SK-N-SH (cell line): ENCODE results near the gene HECW1. TPM values are rescaled to one million over a fixed set of nuclear protein-coding genes. Genes with fewer than 3 reads are reported as not detected.

Experiments used
- CTCF ChIA-PET: fragments of 300-600, 350-600 bp; formaldehyde crosslinking; extraction: SDS; loops from one replicate; lab custom pipeline; 2021; lab: Yijun Ruan, JAX
- POLR2A ChIA-PET: fragments of 350-600 bp; sonication (Branson Sonifier 250); formaldehyde crosslinking; extraction: SDS; loops from one replicate; lab custom pipeline; 2020; ENCODE audit warnings: antibody characterized with exemption, inconsistent platforms; lab: Yijun Ruan, JAX
- DNase-seq: peaks from one replicate; pipeline ENCODE4 v3.0.0; 2012
- H2AFZ ChIP-seq: fragments of 200-600 bp; sonication (generic); 2 replicates; pipeline ENCODE4 v1.8.1; 2016; ENCODE audit warnings: antibody characterized with exemption, mild to moderate bottlenecking, low read depth
- H3F3A ChIP-seq: fragments of 200-600 bp; sonication (generic); replicated peaks from 2 replicates; pipeline ENCODE3; 2016; ENCODE audit warnings: antibody characterized with exemption, mild to moderate bottlenecking; ENCODE audit not compliant: insufficient read depth
- H3K27ac ChIP-seq, 2 experiments: fragments of 200-500 bp in 1 of 2; fragments of 200-600 bp in 1 of 2; sonication (Bioruptor generic) in 1 of 2; sonication (generic), shearing (Covaris generic) in 1 of 2; 2 replicates each; pipeline versions ENCODE4 v1.5.1 to v1.6.1; 2014 to 2016; ENCODE audit warnings: low read depth in 2 of 2, inconsistent platforms in 1 of 2, low read length in 1 of 2, mild to moderate bottlenecking in 1 of 2, mixed read lengths in 1 of 2
- H3K27me3 ChIP-seq: fragments of 200-600 bp; sonication (generic), shearing (Covaris generic); 2 replicates; pipeline ENCODE4 v1.6.1; 2016; ENCODE audit warnings: mixed run types; ENCODE audit not compliant: insufficient read depth
- H3K36me3 ChIP-seq, 2 experiments: fragments of 200-500 bp in 1 of 2; fragments of 200-600 bp in 1 of 2; sonication (Bioruptor generic) in 1 of 2; sonication (generic) in 1 of 2; replicated peaks in 1 of 2; 2 replicates each; pipeline versions ENCODE3 to v1.5.1; 2014 to 2016; ENCODE audit warnings: low read length in 1 of 2, mild to moderate bottlenecking in 1 of 2; ENCODE audit not compliant: insufficient read depth in 2 of 2, control insufficient read depth in 1 of 2
- H3K4me1 ChIP-seq, 2 experiments: fragments of 200-500 bp in 1 of 2; fragments of 200-600 bp in 1 of 2; sonication (Bioruptor generic) in 1 of 2; sonication (generic), shearing (Covaris generic) in 1 of 2; 2 replicates each; pipeline versions ENCODE4 v1.5.1 to v1.6.1; 2014 to 2016; ENCODE audit warnings: low read depth in 1 of 2, low read length in 1 of 2, mixed run types in 1 of 2; ENCODE audit not compliant: insufficient read depth in 2 of 2, control insufficient read depth in 1 of 2
- H3K4me2 ChIP-seq: fragments of 200-600 bp; sonication (generic), shearing (Covaris generic); 2 replicates; pipeline ENCODE4 v1.6.1; 2017; ENCODE audit warnings: mixed run types
- H3K4me3 ChIP-seq, 2 experiments: fragments of 200-500 bp in 1 of 2; fragments of 200-600 bp in 1 of 2; sonication (Bioruptor generic) in 1 of 2; sonication (generic), shearing (Covaris generic) in 1 of 2; 2 replicates each; pipeline versions ENCODE4 v1.5.1 to v1.8.1; 2014 to 2016; ENCODE audit warnings: low read depth in 2 of 2, inconsistent platforms in 1 of 2, low read length in 1 of 2, mild to moderate bottlenecking in 1 of 2, mixed read lengths in 1 of 2, moderate library complexity in 1 of 2
- H3K79me2 ChIP-seq: fragments of 200-600 bp; sonication (generic); 2 replicates; pipeline ENCODE4 v1.8.1; 2017; ENCODE audit warnings: mild to moderate bottlenecking; ENCODE audit not compliant: insufficient read depth
- H3K9ac ChIP-seq: fragments of 200-600 bp; sonication (generic); 2 replicates; pipeline ENCODE4 v1.6.1; 2017; ENCODE audit warnings: mixed run types
- H3K9me2 ChIP-seq: fragments of 200-600 bp; sonication (generic); 2 replicates; pipeline ENCODE4 v1.6.1; 2017; ENCODE audit warnings: mixed run types
- H3K9me3 ChIP-seq: fragments of 200-600 bp; sonication (generic); 2 replicates; pipeline ENCODE4 v1.6.1; 2017; ENCODE audit warnings: mixed run types, mild to moderate bottlenecking, moderate library complexity
- H4K20me1 ChIP-seq: fragments of 200-600 bp; sonication (generic); 2 replicates; pipeline ENCODE4 v1.6.1; 2017; ENCODE audit warnings: mild to moderate bottlenecking, mixed run types; ENCODE audit not compliant: insufficient read depth
- CHD2 ChIP-seq: fragments of 150-350 bp; IDR thresholded peaks from 2 replicates; pipeline ENCODE4 v1.6.1; 2018; ENCODE audit warnings: low read length; ENCODE audit not compliant: partially characterized antibody
- ELF1 ChIP-seq: IDR thresholded peaks from 2 replicates; pipeline ENCODE4 v1.4.0; 2012
- EP300 ChIP-seq, 2 experiments: IDR thresholded peaks; 2 replicates each; pipeline versions ENCODE4 v1.4.0 to v1.6.1; 2012; ENCODE audit warnings: borderline replicate concordance in 1 of 2, low read depth in 1 of 2, low read length in 1 of 2
- FOXJ3 ChIP-seq: sonication (generic); formaldehyde crosslinking; IDR thresholded peaks from 2 replicates; pipeline ENCODE4 v1.5.1; 2020; ENCODE audit warnings: mild to moderate bottlenecking, missing genetic modification reagents
- GABPA ChIP-seq: IDR thresholded peaks from 2 replicates; pipeline ENCODE4 v1.4.0; 2012; ENCODE audit warnings: low read depth, mild to moderate bottlenecking
- JUND ChIP-seq: IDR thresholded peaks from 2 replicates; pipeline ENCODE4 v1.4.0; 2012
- MAX ChIP-seq: IDR thresholded peaks from 2 replicates; pipeline ENCODE4 v1.4.0; 2012; ENCODE audit warnings: low read depth
- MEF2A ChIP-seq: IDR thresholded peaks from 2 replicates; pipeline ENCODE4 v1.4.0; 2012; ENCODE audit warnings: low read depth, borderline replicate concordance
- NFIC ChIP-seq: IDR thresholded peaks from 2 replicates; pipeline ENCODE4 v1.4.0; 2012; ENCODE audit warnings: borderline replicate concordance
- PBX3 ChIP-seq: IDR thresholded peaks from 2 replicates; pipeline ENCODE4; 2012
- RAD21 ChIP-seq: IDR thresholded peaks from 2 replicates; pipeline ENCODE4 v1.6.1; 2012; ENCODE audit warnings: mild to moderate bottlenecking, low read length
- RCOR1 ChIP-seq: fragments of 150-350 bp; IDR thresholded peaks from 2 replicates; pipeline ENCODE4 v1.6.1; 2017; ENCODE audit warnings: antibody characterized with exemption, low read length
- REST ChIP-seq: IDR thresholded peaks from 2 replicates; pipeline ENCODE4 v1.6.1; 2012; ENCODE audit warnings: mild to moderate bottlenecking, low read depth, low read length, moderate library complexity
- RXRA ChIP-seq: IDR thresholded peaks from 2 replicates; pipeline ENCODE4 v1.4.0; 2012; ENCODE audit warnings: low read depth, mild to moderate bottlenecking, borderline replicate concordance
- SIN3A ChIP-seq: IDR thresholded peaks from 2 replicates; pipeline ENCODE4 v1.6.1; 2012; ENCODE audit warnings: low read depth, mild to moderate bottlenecking, low read length, moderate library complexity, borderline replicate concordance
- TAF1 ChIP-seq: IDR thresholded peaks from 2 replicates; pipeline ENCODE4 v1.6.1; 2012; ENCODE audit warnings: low read depth, mild to moderate bottlenecking, low read length, moderate library complexity, borderline replicate concordance
- USF1 ChIP-seq: IDR thresholded peaks from 2 replicates; pipeline ENCODE4 v1.4.0; 2012; ENCODE audit warnings: low read depth, borderline replicate concordance
- USF2 ChIP-seq: fragments of 150-350 bp; IDR thresholded peaks from 2 replicates; pipeline ENCODE4 v1.6.1; 2017; ENCODE audit warnings: antibody characterized with exemption, low read length, low read depth, borderline replicate concordance
- YY1 ChIP-seq: IDR thresholded peaks from 2 replicates; pipeline ENCODE4 v1.4.0; 2012; ENCODE audit warnings: low read depth, mild to moderate bottlenecking
- ZBTB33 ChIP-seq: IDR thresholded peaks from 2 replicates; pipeline ENCODE4 v1.4.0; 2012; ENCODE audit warnings: low read depth, borderline replicate concordance
- polyA plus RNA-seq, 3 experiments: library from polyadenylated mRNA; depleted of rRNA; stranded (reverse); fragments of >200 nt; gene quantifications; 2 replicates each; pipeline ENCODE4 v1.2.3, GENCODE V29; 2012

The HECW1 gene
- polyA plus RNA-seq, 1 of the 3 experiments (the other 2 are of a cell fraction), result not detected

- POLR2A ChIA-PET, result no interaction called here
- Histone ChIP-seq H3K9me2 (no peaks in the 10 kb centered on the region), H3K9me3 (no peaks in the 10 kb centered on the region)
- TF ChIP-seq JUND (no peak), ELF1 (no peak), REST (no peak), EP300 (IDR thresholded peaks at IDR 0.05; ENCODE audit: borderline replicate concordance in 1 of 2, low read depth in 1 of 2, low read length in 1 of 2) (no peak), SIN3A (no peak), NFIC (no peak), PBX3 (no peak), GABPA (no peak), TAF1 (no peak), ZBTB33 (no peak), RCOR1 (no peak), CHD2 (no peak), USF1 (no peak), MEF2A (no peak), RXRA (no peak), FOXJ3 (CRISPR knock-in tag) (no peak), YY1 (no peak), MAX (no peak), USF2 (no peak), RAD21 (no peak)
- TF ChIP-seq, all 33 proteins: peak for 0
- no peaks in the 10 kb centered on the region for H3K36me3 ChIP-seq
- CTCF ChIA-PET, result interaction anchor here (1.2 to 2.8 kb wide), 3 partner anchors 13 to 40 kb away, joined by 3 to 11 read pairs (median 5); no protein-coding TSS in a partner anchor
- no peak overlapping the region for H2AFZ ChIP-seq
- DNase-seq, result no peak
- no peaks in the 10 kb centered on the region for H3F3A ChIP-seq
- H3K79me2 ChIP-seq, result no peaks in the 10 kb centered on the region
- no peaks in the 10 kb centered on the region for H3K4me1 ChIP-seq
- no peak overlapping the region for H3K4me2 ChIP-seq
- no peaks in the 10 kb centered on the region for H4K20me1 ChIP-seq
- no peak overlapping the region for H3K9ac ChIP-seq
- no peak overlapping the region for H3K4me3 ChIP-seq
- H3K27me3 ChIP-seq, result peaks cover 14% of the 10 kb centered on the region; the same call in 1 of the 2 replicates
- no peak overlapping the region for H3K27ac ChIP-seq
Observed at GRCh38 chr7:43148161-43148731, 35.8 kb downstream of the HECW1 start.
